ENCODE measurements around the gene SDHB. TPM values are rescaled to one million over a fixed set of nuclear protein-coding genes. Genes with fewer than 3 reads are reported as not detected.

The SDHB gene
- total and polyA plus RNA-seq, 7 donors = 109 to 398 (median 173) TPM

GRCh38 chr1:17028662-17029188 is 25.1 kb downstream of the SDHB start:
- Histone ChIP-seq H3K36me3 (peaks cover 14 to 95% (median 59%) of the 10 kb centered on the region in 4 donors), H3K9me3 (no peaks in the 10 kb centered on the region), H3K4me3 (no peak overlapping the region), H3K27ac (no peak overlapping the region), H3K27me3 (no peaks in the 10 kb centered on the region), H3K4me1 (peaks cover 0 to 11% (median 0%) of the 10 kb centered on the region in 4 donors)
- TF ChIP-seq POLR2A (IDR thresholded peaks at IDR 0.05) (no peak), EP300 (IDR thresholded peaks at IDR 0.05) (no peak), POLR2AphosphoS5 (IDR thresholded peaks at IDR 0.05) (no peak), CTCF (IDR thresholded peaks at IDR 0.05) (no peak)
- WGBS, 2 donors = 83 to 87% methylated on average over 5 of the region's 5 CpGs
- peak; percentile 40 for DNase-seq
- intact Hi-C loops (cut with DNase I) = no loop called here

- intact Hi-C loops (cut with DNase I) = no loop called here
Measured at GRCh38 chr1:17027900-17028299, 25.9 kb downstream of the SDHB start.

GRCh38 chr1:17027403-17027802 is 26.4 kb downstream of the SDHB start:
- Histone ChIP-seq H3K9me3 (no peaks in the 10 kb centered on the region), H3K4me3 (no peak overlapping the region), H3K27ac (no peak overlapping the region), H3K4me1 (peaks cover 0 to 15% (median 0%) of the 10 kb centered on the region in 4 donors), H3K36me3 (peaks cover 25 to 95% (median 65%) of the 10 kb centered on the region in 4 donors), H3K27me3 (no peaks in the 10 kb centered on the region)
- TF ChIP-seq EP300 (IDR thresholded peaks at IDR 0.05) (no peak), POLR2A (IDR thresholded peaks at IDR 0.05) (no peak), CTCF (IDR thresholded peaks at IDR 0.05) (no peak), POLR2AphosphoS5 (IDR thresholded peaks at IDR 0.05) (no peak)
- intact Hi-C loops (cut with DNase I) = no loop called here
- WGBS, 2 donors = 72 to 88% methylated on average over 5 of the region's 5 CpGs
- DNase-seq = peak; percentile 40

More at GRCh38 chr1:17027900-17028299, 25.9 kb downstream of the SDHB start:
- H3K9me3 ChIP-seq = no peaks in the 10 kb centered on the region
- peak; percentile 30 for DNase-seq
- H3K27me3 ChIP-seq = no peaks in the 10 kb centered on the region
- TF ChIP-seq POLR2AphosphoS5 (IDR thresholded peaks at IDR 0.05) (no peak), CTCF (IDR thresholded peaks at IDR 0.05) (no peak), EP300 (IDR thresholded peaks at IDR 0.05) (no peak), POLR2A (IDR thresholded peaks at IDR 0.05) (no peak)
- H3K36me3 ChIP-seq = peaks cover 21 to 95% (median 65%) of the 10 kb centered on the region in 4 donors
- H3K27ac ChIP-seq = no peak overlapping the region
- H3K4me1 ChIP-seq = peaks cover 0 to 11% (median 0%) of the 10 kb centered on the region in 4 donors
- H3K4me3 ChIP-seq = no peak overlapping the region
- WGBS, 2 donors = 65 to 83% methylated on average over 2 of the region's 2 CpGs

- intact Hi-C loops (cut with DNase I) = no loop called here
- no peak overlapping the region for H3K4me3 ChIP-seq
- no peaks in the 10 kb centered on the region for H3K27me3 ChIP-seq
- TF ChIP-seq EP300 (IDR thresholded peaks at IDR 0.05) = no peak
- no peak for TF ChIP-seq CTCF (IDR thresholded peaks at IDR 0.05)
- TF ChIP-seq POLR2AphosphoS5 (IDR thresholded peaks at IDR 0.05) = no peak
- no peak for TF ChIP-seq POLR2A (IDR thresholded peaks at IDR 0.05)
- 87 to 90% methylated on average over 1 of the region's 1 CpG for WGBS, 2 donors
- H3K36me3 ChIP-seq = peaks cover 35 to 97% (median 77%) of the 10 kb centered on the region in 4 donors
- no peak for DNase-seq
- no peak overlapping the region for H3K27ac ChIP-seq
- H3K9me3 ChIP-seq = no peaks in the 10 kb centered on the region
- peaks cover 0 to 34% (median 14%) of the 10 kb centered on the region in 4 donors for H3K4me1 ChIP-seq
Measured at GRCh38 chr1:17024721-17025120, 29.1 kb downstream of the SDHB start.

- WGBS, 2 donors = 70 to 90% methylated on average over 3 of the region's 3 CpGs
- no peak for TF ChIP-seq EP300 (IDR thresholded peaks at IDR 0.05)
- TF ChIP-seq POLR2A (IDR thresholded peaks at IDR 0.05) = no peak
- no peak for TF ChIP-seq POLR2AphosphoS5 (IDR thresholded peaks at IDR 0.05)
- TF ChIP-seq CTCF (IDR thresholded peaks at IDR 0.05) = no peak
- Histone ChIP-seq H3K4me1 (peaks cover 0 to 34% (median 14%) of the 10 kb centered on the region in 4 donors), H3K4me3 (no peak overlapping the region), H3K27me3 (no peaks in the 10 kb centered on the region), H3K36me3 (peaks cover 42 to 100% (median 79%) of the 10 kb centered on the region in 4 donors), H3K27ac (no peak overlapping the region), H3K9me3 (no peaks in the 10 kb centered on the region)
- intact Hi-C loops (cut with DNase I) = no loop called here
- DNase-seq = no peak
Measured at GRCh38 chr1:17023573-17023972, 30.3 kb downstream of the SDHB start.

Data from sigmoid colon (tissue), 7 donors.